GM21786 (cell line): ENCODE measurements around the gene FAP.
A peak's percentile ranks its signal among the peaks of the same experiment; 100 is the strongest.

Experiments used
- ATAC-seq: cut with Tn5 transposase; IDR thresholded peaks from one replicate; pipeline ENCODE4 v1.9.1; 2021; ENCODE audit not compliant: unreplicated experiment

Gene FAP

GRCh38 chr2:162188451-162188850, 54.8 kb downstream of the FAP start:
- no peak for ATAC-seq

DNA sequence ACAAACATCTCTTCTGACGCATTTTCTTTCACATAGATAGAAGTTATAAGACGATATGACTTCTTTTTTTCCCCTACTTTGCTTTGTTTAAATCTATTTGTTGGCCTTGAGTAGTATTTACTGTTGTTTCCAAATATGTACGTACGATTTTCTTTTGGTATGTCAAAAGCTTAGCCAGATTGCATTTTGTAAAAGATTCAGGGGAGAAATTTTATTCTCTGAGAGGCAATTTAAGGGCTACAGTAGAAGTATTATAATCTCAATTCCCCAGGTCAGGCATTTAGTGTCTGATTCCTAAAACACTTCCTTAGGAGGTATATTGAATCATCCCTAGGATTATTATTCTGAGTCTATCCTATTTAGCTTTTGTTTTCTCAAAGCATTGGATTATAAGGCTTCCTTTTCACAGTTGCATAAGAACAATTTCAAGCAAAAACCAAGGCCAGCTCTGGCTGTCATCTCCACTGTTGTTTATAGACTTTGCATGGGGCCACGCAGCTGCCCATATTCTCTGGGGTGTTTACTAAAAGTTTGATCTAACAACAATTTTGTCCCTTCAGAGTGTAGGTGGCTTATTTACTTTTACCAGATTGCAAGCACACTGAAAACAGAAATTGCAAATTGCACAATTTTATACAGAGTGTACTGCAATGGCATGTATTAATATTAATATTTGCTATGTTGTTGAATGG, 57.6 kb downstream of the FAP start:
- ATAC-seq, result no peak

DNA sequence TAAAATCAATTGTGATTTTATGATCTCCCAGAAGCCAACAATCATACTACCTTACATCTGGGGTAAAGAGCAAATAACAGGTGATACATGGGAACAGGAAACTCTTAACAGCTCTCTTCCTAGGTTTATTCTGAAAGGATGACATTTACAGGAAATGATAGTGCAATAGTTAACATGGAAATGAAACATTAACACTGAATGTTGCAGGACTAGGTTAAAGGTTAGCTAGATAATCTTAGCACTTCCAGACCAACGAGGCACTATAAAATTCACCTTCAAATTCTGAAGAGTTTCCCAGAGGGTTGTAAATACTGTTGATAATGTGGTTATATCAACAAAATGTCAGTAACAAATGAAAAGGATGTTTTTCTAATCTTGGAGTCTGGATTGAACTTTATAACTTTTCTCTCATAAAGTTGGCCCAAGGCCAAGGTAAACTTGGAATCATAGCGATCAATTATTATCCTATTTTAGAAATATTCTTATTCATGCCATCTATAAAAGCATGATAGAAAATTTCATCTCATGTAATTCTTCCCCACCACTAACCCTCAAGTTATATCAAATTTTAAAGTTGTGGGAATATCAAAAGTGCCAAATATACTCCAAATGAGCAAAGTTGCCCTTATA, 58.3 kb downstream of the FAP start:
- no peak for ATAC-seq

DNA sequence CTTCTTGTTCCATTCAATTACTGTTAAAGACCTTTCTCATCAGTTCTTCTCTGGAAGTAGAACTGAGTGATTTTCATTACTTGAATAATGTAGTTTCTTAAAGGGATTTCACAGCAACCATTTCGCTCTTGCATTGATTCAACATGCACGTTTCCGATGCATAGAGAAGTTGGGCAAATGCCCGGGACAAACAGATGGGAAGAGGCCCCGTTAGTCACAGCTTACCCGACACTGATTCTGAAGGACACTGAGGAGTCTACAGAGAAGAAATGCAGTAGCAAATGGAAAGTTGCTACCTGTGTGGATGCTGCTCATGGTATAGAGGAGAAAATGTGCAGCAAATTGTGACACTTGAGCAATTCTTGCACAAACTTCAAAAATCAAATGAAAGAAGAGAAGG, 58.9 kb downstream of the FAP start:
- no peak for ATAC-seq

GRCh38 chr2:162182395-162182794, 60.9 kb downstream of the FAP start:
- no peak for ATAC-seq

- no peak for ATAC-seq
Observed at GRCh38 chr2:162177301-162177700, 65.9 kb downstream of the FAP start.

DNA sequence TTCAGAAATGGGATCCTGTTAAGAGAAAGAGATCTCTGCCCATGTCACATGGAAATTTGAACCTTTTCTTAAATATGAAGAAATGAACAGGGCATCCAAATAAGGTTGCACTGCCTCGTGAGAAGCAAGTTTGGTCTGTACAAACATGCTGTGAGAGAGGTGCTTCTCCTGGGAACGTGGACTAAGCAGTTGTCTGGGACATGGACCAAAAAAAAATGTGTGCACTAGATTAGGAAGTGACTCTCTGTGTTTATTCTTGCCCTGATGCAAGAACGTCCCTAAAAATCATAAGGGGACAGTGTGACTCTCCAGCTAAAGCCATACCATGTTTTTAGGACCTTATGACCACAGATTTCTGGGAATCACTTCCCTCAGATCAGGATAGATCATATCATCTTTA, 67.5 kb downstream of the FAP start:
- no peak for ATAC-seq

DNA sequence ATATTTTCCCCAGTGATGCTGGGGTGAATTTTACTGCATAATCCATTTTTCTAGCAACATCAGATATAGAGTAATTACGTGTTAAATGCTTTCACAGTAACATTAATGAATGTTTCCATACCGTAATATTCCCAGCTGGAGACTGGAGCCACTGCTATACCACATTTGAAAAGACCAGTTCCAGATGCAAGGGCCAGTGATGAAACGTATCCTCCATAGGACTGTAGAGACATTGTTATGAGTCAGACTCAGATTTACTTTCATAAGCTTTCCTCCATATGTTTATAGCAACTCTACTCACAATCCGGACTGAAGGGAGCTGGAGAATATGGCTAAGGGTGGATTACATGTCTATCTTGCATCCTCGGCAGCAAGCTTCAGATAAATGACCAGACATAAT, 68.5 kb downstream of the FAP start:
- no peak for ATAC-seq

- no peak for ATAC-seq
Observed at GRCh38 chr2:162172802-162173370, 70.4 kb downstream of the FAP start.

DNA sequence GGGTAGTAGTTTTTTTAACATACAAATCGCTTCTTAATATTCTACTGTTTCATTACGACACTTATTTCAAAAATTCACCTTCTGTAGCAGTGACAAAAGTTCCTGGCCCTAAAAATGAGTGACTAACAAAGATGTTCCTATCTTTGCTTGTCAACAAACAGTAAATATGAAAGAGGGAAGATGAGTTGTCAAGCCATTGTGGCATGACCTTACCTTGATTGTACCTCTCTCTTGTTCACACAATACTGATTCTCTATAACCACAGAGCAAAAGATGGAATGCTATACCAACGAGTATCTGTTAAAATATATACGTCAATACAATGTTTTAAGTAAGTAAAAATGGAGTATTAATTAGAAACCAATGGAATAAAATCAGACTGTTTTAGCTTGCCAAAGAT, 76.5 kb downstream of the FAP start:
- no peak for ATAC-seq

GRCh38 chr2:162166174-162166573, 77.1 kb downstream of the FAP start:
- no peak for ATAC-seq

- no peak for ATAC-seq
Observed at GRCh38 chr2:162164802-162165201, 78.4 kb downstream of the FAP start.

- ATAC-seq, result no peak
Observed at GRCh38 chr2:162159446-162159845, 83.8 kb downstream of the FAP start.

DNA sequence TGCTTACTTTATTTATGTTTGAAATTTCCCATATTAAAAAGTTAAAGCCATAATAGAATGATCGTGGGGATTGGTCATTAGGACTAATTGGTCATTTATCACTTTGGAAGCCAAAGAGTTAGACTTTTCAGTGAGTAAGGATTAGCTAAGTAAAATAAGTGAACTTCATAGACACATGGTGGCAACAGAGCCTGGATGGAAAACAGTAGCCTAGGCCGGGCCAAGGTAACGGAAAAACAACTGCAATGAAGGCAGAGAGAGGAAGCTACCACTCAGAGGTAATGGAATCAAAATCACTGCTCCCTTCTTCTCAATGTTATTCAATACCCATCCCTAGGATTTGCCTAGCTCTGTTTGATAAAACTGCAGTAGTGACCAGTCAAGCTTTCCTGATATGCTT, 87.1 kb downstream of the FAP start:
- ATAC-seq, result no peak

GRCh38 chr2:162155093-162155492, 88.2 kb downstream of the FAP start:
- no peak for ATAC-seq

- peak; percentile 96 for ATAC-seq
Observed at GRCh38 chr2:162153608-162154224, 89.5 kb downstream of the FAP start.

DNA sequence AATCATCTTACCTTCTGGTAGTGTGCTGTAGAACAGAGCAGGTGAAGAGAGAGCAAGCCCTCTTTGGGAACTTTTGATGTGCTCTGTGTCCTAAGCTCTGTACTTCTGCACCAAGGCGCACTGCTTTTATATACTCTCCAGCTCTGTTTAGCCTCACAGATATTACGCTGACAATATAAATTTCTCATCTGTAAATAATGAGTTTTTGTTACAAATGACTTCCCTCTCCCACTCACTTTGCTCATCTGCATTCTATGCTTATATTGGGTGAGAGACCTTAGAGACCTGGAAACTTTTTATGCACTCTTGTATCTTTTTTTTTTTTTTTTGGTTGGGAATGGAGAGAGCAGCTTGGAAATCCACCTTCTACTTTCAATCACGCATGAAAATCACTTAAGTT, 91.1 kb downstream of the FAP start, which contains the start of gene GCG:
Gene GCG (minus strand): TSS at position 101 of the 400 bp plus-strand sequence. CDS start 3,069 bp downstream, outside the sequence.
- no peak for ATAC-seq

DNA sequence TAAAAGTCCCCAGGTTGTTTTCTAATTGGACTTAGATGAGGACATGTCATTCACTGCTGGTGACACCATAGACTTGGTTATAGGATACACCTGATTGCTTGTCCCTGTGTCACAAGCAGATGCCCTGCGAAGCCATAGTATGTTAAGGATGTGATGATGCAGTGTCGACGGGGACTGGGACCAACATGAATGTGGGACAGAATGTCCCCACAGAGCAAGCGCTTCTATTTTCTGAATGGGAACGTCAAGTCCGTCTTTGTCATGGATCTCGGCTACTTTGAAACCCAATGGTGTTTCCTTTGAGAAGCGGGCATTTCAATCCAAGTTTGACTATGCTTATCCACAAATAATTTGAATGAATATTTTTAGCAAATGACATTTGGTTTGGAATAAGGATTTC, 93.3 kb downstream of the FAP start:
- ATAC-seq, result no peak

DNA sequence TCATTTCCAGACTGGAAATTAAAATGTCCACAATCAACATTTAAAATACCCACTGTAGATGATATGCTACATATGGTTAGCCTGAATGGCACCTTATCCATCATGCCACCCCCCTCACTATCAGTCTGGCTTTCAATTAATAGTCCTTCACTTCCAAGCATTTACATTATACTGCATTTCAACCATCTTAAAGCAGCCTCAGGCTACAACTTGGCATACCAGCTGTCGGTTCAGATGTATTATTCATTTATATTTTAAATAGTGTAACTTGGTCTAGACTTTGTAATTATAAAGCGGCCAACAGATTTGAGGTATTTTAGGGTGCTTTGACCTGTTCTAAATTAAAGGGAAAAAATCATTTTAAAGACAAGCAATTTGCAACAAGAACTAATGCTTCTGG, 93.8 kb downstream of the FAP start:
- no peak for ATAC-seq

DNA sequence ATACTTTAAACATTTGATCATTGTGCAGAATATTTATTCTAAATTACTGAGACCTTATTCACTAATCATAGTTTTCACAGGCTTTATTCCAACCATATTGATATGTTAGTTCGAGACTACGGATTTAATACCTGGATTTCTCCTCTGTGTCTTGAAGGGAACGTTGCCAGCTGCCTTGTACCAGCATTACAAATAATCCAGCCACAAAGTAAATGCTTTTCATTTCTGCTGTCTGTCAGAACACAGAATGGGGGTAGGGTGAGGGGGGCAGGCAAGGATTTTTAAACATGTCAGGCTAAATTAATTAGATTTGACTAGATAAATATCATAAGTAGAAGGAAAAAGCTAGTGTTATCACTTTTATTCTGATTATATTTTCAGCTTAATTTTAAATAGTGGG, 94.3 kb downstream of the FAP start:
- no peak for ATAC-seq

GRCh38 chr2:162143969-162144368, 99.3 kb downstream of the FAP start:
- ATAC-seq, result no peak

DNA sequence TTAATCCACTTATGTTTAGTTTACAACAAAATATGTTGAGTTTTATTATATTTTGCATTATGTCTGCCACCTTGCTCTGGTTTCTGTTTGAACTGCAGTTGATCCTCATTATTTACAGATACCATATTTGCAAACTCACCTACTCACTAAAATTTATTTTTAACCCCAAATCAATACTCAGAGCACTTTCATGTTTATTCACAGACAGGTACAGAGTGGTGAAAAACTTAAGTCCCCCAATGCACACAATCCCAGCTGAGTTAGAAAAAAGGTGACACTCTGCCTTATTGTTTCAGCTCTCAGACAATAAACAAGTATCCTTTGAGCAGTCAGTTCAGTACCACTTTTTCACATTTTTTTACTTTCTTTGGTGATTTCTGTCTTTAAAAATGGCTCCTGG, 104.9 kb downstream of the FAP start:
- ATAC-seq, result no peak
